Loucy (cell line): ENCODE results near the gene C2orf49.

Source experiments
- H2AFZ ChIP-seq: fragments of 200-600 bp; sonication (generic); 2 replicates; pipeline ENCODE4 v1.6.0; 2016; ENCODE audit warnings: antibody characterized with exemption, mild to moderate bottlenecking, low read length, moderate library complexity
- H3F3A ChIP-seq: fragments of 200-600 bp; 2 replicates; pipeline ENCODE4 v1.6.0; 2016; ENCODE audit warnings: antibody characterized with exemption, low read depth, mild to moderate bottlenecking
- H3K27me3 ChIP-seq: fragments of 200-600 bp; sonication (generic); 2 replicates; pipeline ENCODE4 v1.6.1; 2014; ENCODE audit warnings: low read length, mild to moderate bottlenecking; ENCODE audit not compliant: insufficient read depth, poor library complexity, severe bottlenecking
- H3K36me3 ChIP-seq: fragments of 200-600 bp; sonication (generic); 2 replicates; pipeline ENCODE4 v1.6.1; 2016; ENCODE audit warnings: low read length; ENCODE audit not compliant: insufficient read depth
- H3K4me1 ChIP-seq: fragments of 200-600 bp; sonication (generic); 2 replicates; pipeline ENCODE4 v1.5.1; 2014; ENCODE audit warnings: low read length, mild to moderate bottlenecking; ENCODE audit not compliant: insufficient read depth, poor library complexity, severe bottlenecking
- H3K4me2 ChIP-seq: fragments of 200-600 bp; sonication (generic); 2 replicates; pipeline ENCODE4 v1.6.0; 2014; ENCODE audit warnings: antibody characterized with exemption, low read length, low read depth, mild to moderate bottlenecking; ENCODE audit not compliant: poor library complexity, severe bottlenecking
- H3K4me3 ChIP-seq: fragments of 200-600 bp; sonication (generic); 2 replicates; pipeline ENCODE4 v1.5.1; 2014; ENCODE audit warnings: low read length, mild to moderate bottlenecking, mixed read lengths; ENCODE audit not compliant: poor library complexity, severe bottlenecking
- H3K79me2 ChIP-seq: fragments of 200-600 bp; sonication (generic); 2 replicates; pipeline ENCODE4 v1.6.1; 2014; ENCODE audit warnings: low read length; ENCODE audit not compliant: insufficient read depth
- H3K9ac ChIP-seq: fragments of 200-600 bp; sonication (generic); 2 replicates; pipeline ENCODE4 v1.6.0; 2014; ENCODE audit warnings: mild to moderate bottlenecking, low read depth, low read length, moderate library complexity; ENCODE audit not compliant: poor library complexity, severe bottlenecking
- H3K9me2 ChIP-seq: fragments of 200-600 bp; sonication (generic); replicated peaks from 2 replicates; pipeline ENCODE4 v1.6.1; 2016; ENCODE audit warnings: low read depth, low read length, mixed read lengths
- H3K9me3 ChIP-seq: fragments of 200-600 bp; sonication (generic); 2 replicates; pipeline ENCODE4 v1.6.1; 2014; ENCODE audit warnings: mild to moderate bottlenecking, antibody characterized with exemption, low read length, low read depth; ENCODE audit not compliant: insufficient read depth
- H4K20me1 ChIP-seq: fragments of 200-600 bp; sonication (generic); 2 replicates; pipeline ENCODE4 v1.6.0; 2014; ENCODE audit warnings: antibody characterized with exemption, low read length, mild to moderate bottlenecking; ENCODE audit not compliant: insufficient read depth, poor library complexity, severe bottlenecking
- CTCF ChIP-seq: fragments of 200-600 bp; sonication (generic); conservative IDR thresholded peaks from 2 replicates; pipeline ENCODE4 v1.5.1; 2014; ENCODE audit warnings: mild to moderate bottlenecking, antibody characterized with exemption, low read length
- EZH2phosphoT487 ChIP-seq: fragments of 200-600 bp; IDR thresholded peaks from 2 replicates; pipeline ENCODE4 v1.6.1; 2018; ENCODE audit warnings: antibody characterized with exemption, mild to moderate bottlenecking, moderate library complexity, borderline replicate concordance

C2orf49 gene

GRCh38 chr2:105371156-105371555 is 33.8 kb downstream of the C2orf49 start:
- Histone ChIP-seq H3K79me2 (no peaks in the 10 kb centered on the region), H3K27me3 (no peaks in the 10 kb centered on the region), H3K4me1 (no peaks in the 10 kb centered on the region), H3K36me3 (peaks cover 91% of the 10 kb centered on the region; the same call in 1 of the 2 replicates), H3F3A (no peaks in the 10 kb centered on the region), H3K9me2 (no peaks in the 10 kb centered on the region), H2AFZ (no peak overlapping the region), H3K9me3 (no peaks in the 10 kb centered on the region), H3K9ac (no peak overlapping the region), H3K4me3 (no peak overlapping the region), H4K20me1 (no peaks in the 10 kb centered on the region), H3K4me2 (no peak overlapping the region)
- TF ChIP-seq EZH2phosphoT487 (no peak), CTCF (no peak)

GRCh38 chr2:105371810-105372209 is 34.5 kb downstream of the C2orf49 start:
- no peak for TF ChIP-seq EZH2phosphoT487
- TF ChIP-seq CTCF = no peak
- H3K4me1 ChIP-seq = no peaks in the 10 kb centered on the region
- H3K36me3 ChIP-seq = peaks cover 92% of the 10 kb centered on the region; the same call in 1 of the 2 replicates

GRCh38 chr2:105373344-105373781 is 36.0 kb downstream of the C2orf49 start:
- H4K20me1 ChIP-seq = no peaks in the 10 kb centered on the region
- H3K9me3 ChIP-seq = no peaks in the 10 kb centered on the region
- no peaks in the 10 kb centered on the region for H3K27me3 ChIP-seq
- TF ChIP-seq CTCF (no peak), EZH2phosphoT487 (no peak)
- no peaks in the 10 kb centered on the region for H3F3A ChIP-seq
- H3K4me2 ChIP-seq = no peak overlapping the region
- no peak overlapping the region for H2AFZ ChIP-seq
- no peak overlapping the region for H3K4me3 ChIP-seq
- H3K36me3 ChIP-seq = peaks cover 82% of the 10 kb centered on the region; the same call in 1 of the 2 replicates
- no peak overlapping the region for H3K9ac ChIP-seq
- no peaks in the 10 kb centered on the region; the same call in 1 of the 2 replicates for H3K79me2 ChIP-seq
- H3K4me1 ChIP-seq = no peaks in the 10 kb centered on the region
- no peaks in the 10 kb centered on the region for H3K9me2 ChIP-seq

More at GRCh38 chr2:105371810-105372209, 34.5 kb downstream of the C2orf49 start:
- Histone ChIP-seq H3K27me3 (no peaks in the 10 kb centered on the region), H3K9me2 (no peaks in the 10 kb centered on the region), H4K20me1 (no peaks in the 10 kb centered on the region), H3K4me3 (no peak overlapping the region), H3F3A (no peaks in the 10 kb centered on the region), H3K9me3 (no peaks in the 10 kb centered on the region), H3K9ac (no peak overlapping the region), H2AFZ (no peak overlapping the region), H3K79me2 (no peaks in the 10 kb centered on the region; the same call in 1 of the 2 replicates), H3K4me2 (no peak overlapping the region)
